PC-3 (cell line): ENCODE results near the gene MMRN1. TPM values are rescaled to one million over a fixed set of nuclear protein-coding genes. Genes with fewer than 3 reads are reported as not detected.
A peak's percentile ranks its signal among the peaks of the same experiment; 100 is the strongest.

Experiments used
- ATAC-seq: fragments of 200-7000 bp; cut with Tn5 transposase; 2 replicates; pipeline ENCODE4 v1.9.1; 2020; ENCODE audit warnings: mild to moderate bottlenecking, moderate library complexity
- Bru-seq: library from RNA; stranded (reverse); fragments of 400-500 nt; gene quantifications from one replicate; lab custom pipeline; 2021; lab: Mats Ljungman, UMichigan
- BruChase-seq, 2 experiments: library from RNA; stranded (reverse); fragments of 400-500 nt; gene quantifications; one replicate each; lab custom pipeline; 2021; lab: Mats Ljungman, UMichigan
- BruUV-seq: library from RNA; stranded (reverse); fragments of 400-500 nt; replicated peaks from 2 replicates; lab custom pipeline; 2021; lab: Mats Ljungman, UMichigan
- CTCF ChIA-PET: fragments of 300-600 bp; sonication (Branson Sonifier 250); formaldehyde crosslinking; loops from one replicate; lab custom pipeline; 2022; ENCODE audit warnings: antibody characterized with exemption; lab: Charles Lee
- POLR2A ChIA-PET: fragments of 300-600 bp; sonication (Branson Sonifier 250); formaldehyde crosslinking; loops from one replicate; lab custom pipeline; 2022; ENCODE audit warnings: antibody characterized with exemption; ENCODE audit not compliant: unreplicated experiment; lab: Charles Lee
- DNase-seq: peaks from one replicate; pipeline ENCODE4 v3.0.0-alpha.2; 2015
- H2AFZ ChIP-seq: fragments of 300-600 bp; sonication (generic); 2 replicates; pipeline ENCODE4 v1.6.0; 2016; ENCODE audit warnings: antibody characterized with exemption, low read length
- H3F3A ChIP-seq: fragments of 300-600 bp; sonication (generic); one replicate; pipeline ENCODE4 v1.6.0; 2017; ENCODE audit warnings: antibody characterized with exemption, low read length, control low read depth, mild to moderate bottlenecking; ENCODE audit not compliant: unreplicated experiment
- H3K27ac ChIP-seq: fragments of 300-600 bp; sonication (generic); 2 replicates; pipeline ENCODE4 v1.5.1; 2016; ENCODE audit warnings: mild to moderate bottlenecking, low read length
- H3K27me3 ChIP-seq: fragments of 300-600 bp; sonication (generic); 2 replicates; pipeline ENCODE4 v1.6.1; 2016; ENCODE audit warnings: low read length, mixed read lengths
- H3K36me3 ChIP-seq: fragments of 300-600 bp; sonication (generic); 2 replicates; pipeline ENCODE4 v1.6.1; 2016; ENCODE audit warnings: low read depth, mixed run types, low read length, mixed read lengths
- H3K4me1 ChIP-seq: fragments of 300-600 bp; sonication (generic); 2 replicates; pipeline ENCODE4 v1.5.1; 2016; ENCODE audit warnings: low read length; ENCODE audit not compliant: insufficient read depth
- H3K4me2 ChIP-seq: fragments of 300-600 bp; sonication (generic); 2 replicates; pipeline ENCODE4 v1.6.0; 2016; ENCODE audit warnings: low read length
- H3K4me3 ChIP-seq: fragments of 300-600 bp; sonication (generic); 2 replicates; pipeline ENCODE4 v1.5.1; 2016; ENCODE audit warnings: mild to moderate bottlenecking, low read length, mixed read lengths
- H3K79me2 ChIP-seq: fragments of 300-600 bp; sonication (generic); 2 replicates; pipeline ENCODE4 v1.6.1; 2017; ENCODE audit warnings: low read length, mixed read lengths
- H3K9ac ChIP-seq: fragments of 300-600 bp; sonication (generic); 2 replicates; pipeline ENCODE4 v1.6.0; 2016; ENCODE audit warnings: mild to moderate bottlenecking, low read length
- H3K9me2 ChIP-seq: fragments of 300-600 bp; sonication (generic); replicated peaks from 2 replicates; pipeline ENCODE4 v1.6.1; 2016; ENCODE audit warnings: mixed run types, low read length, mixed read lengths
- H3K9me3 ChIP-seq: fragments of 300-600 bp; sonication (generic); 2 replicates; pipeline ENCODE4 v1.6.1; 2016; ENCODE audit warnings: low read length, mixed read lengths
- H4K20me1 ChIP-seq: fragments of 300-600 bp; sonication (generic); 2 replicates; pipeline ENCODE4 v1.6.1; 2016; ENCODE audit warnings: low read length, mixed read lengths
- CTCF ChIP-seq: fragments of 300-600 bp; sonication (generic); conservative IDR thresholded peaks from 2 replicates; pipeline ENCODE4 v1.5.1; 2017; ENCODE audit warnings: antibody characterized with exemption, low read depth, mild to moderate bottlenecking, low read length
- EZH2 ChIP-seq: fragments of 300-600 bp; sonication (generic); IDR thresholded peaks from one replicate; pipeline ENCODE4 v1.6.1; 2017; ENCODE audit warnings: antibody characterized with exemption, mild to moderate bottlenecking, low read length; ENCODE audit not compliant: unreplicated experiment
- EZH2phosphoT487 ChIP-seq: fragments of 300-600 bp; sonication (generic); IDR thresholded peaks from 2 replicates; pipeline ENCODE4 v1.6.1; 2018; ENCODE audit warnings: mild to moderate bottlenecking, antibody characterized with exemption, low read length, borderline replicate concordance
- intact Hi-C: fragments of 100-400 bp; cut with micrococcal nuclease; formaldehyde crosslinking; loops from 2 replicates; pipeline ENCODE4 v1.9.0; 2023
- long read RNA-seq: library from polyadenylated mRNA; unstranded; transcript quantifications from one replicate; pipeline ENCODE4 v2.0.0, GENCODE V29; 2021; ENCODE audit not compliant: unreplicated experiment
- total RNA-seq: library from RNA; depleted of rRNA; stranded (reverse); fragments of >200 nt; gene quantifications from 2 replicates; pipeline ENCODE4 v1.2.3, GENCODE V29; 2014; rRNA removed

Gene MMRN1
- total RNA-seq (0.69 and 0.73 TPM in 2 replicates), Bru-seq, nascent RNA (percentile 27 among the genes with signal in this experiment), BruChase-seq, experiment 1, labeled RNA remaining after a 6-hour chase (percentile 26 among the genes with signal in this experiment), BruChase-seq, experiment 2, labeled RNA remaining after a 2-hour chase (percentile 32 among the genes with signal in this experiment)
- long read RNA-seq, full-length matches to known transcripts: 1 of 2 reads
- long read RNA-seq, partial matches to known transcripts: 1 of 2 reads
- long read RNA-seq, other reads (novel, unspliced or antisense): 0 of 2 reads

- H3F3A ChIP-seq: no peaks in the 10 kb centered on the region
- POLR2A ChIA-PET: no interaction called here
- no peak within 1 kb of the TSS for H3K4me3 ChIP-seq
- ATAC-seq: no peak
- BruUV-seq: no TSS peak
- no peak for DNase-seq
- no peak for TF ChIP-seq EZH2phosphoT487
- no peaks in the 10 kb centered on the region for H3K9me2 ChIP-seq
- no peaks in the 10 kb centered on the region for H3K9me3 ChIP-seq
- no peaks in the 10 kb centered on the region for H3K79me2 ChIP-seq
- H3K27ac ChIP-seq: no peak within 1 kb of the TSS
- no peaks in the 10 kb centered on the region for H4K20me1 ChIP-seq
- intact Hi-C loops: no loop called here
- no peak within 1 kb of the TSS for H3K9ac ChIP-seq
- no peak within 1 kb of the TSS for H3K4me2 ChIP-seq
- no peaks in the 10 kb centered on the region for H3K36me3 ChIP-seq
- H3K27me3 ChIP-seq: peaks cover 69% of the 10 kb centered on the region
- no peaks in the 10 kb centered on the region for H3K4me1 ChIP-seq
- CTCF ChIA-PET: no interaction called here
- H2AFZ ChIP-seq: no peak within 1 kb of the TSS
Observed at GRCh38 chr4:89894649-89895550, at the start of gene MMRN1. Gene MMRN1, plus strand, starts transcription at chr4:89894854. Its CDS starts 118 bp downstream, at chr4:89894972.

- no peaks in the 10 kb centered on the region for H3K4me1 ChIP-seq
- ChIA-PET POLR2A (no interaction called here), CTCF (no interaction called here)
- no peak overlapping the region for H3K4me2 ChIP-seq
- no peaks in the 10 kb centered on the region for H3K36me3 ChIP-seq
- H3K27me3 ChIP-seq: peaks cover 30% of the 10 kb centered on the region
- no peaks in the 10 kb centered on the region for H4K20me1 ChIP-seq
- ATAC-seq (no peak), DNase-seq (no peak)
- H3F3A ChIP-seq: no peaks in the 10 kb centered on the region
- no peaks in the 10 kb centered on the region for H3K79me2 ChIP-seq
- no TSS peak for BruUV-seq
- H2AFZ ChIP-seq: no peak overlapping the region
- H3K4me3 ChIP-seq: no peak overlapping the region
- no peak overlapping the region for H3K9ac ChIP-seq
- TF ChIP-seq EZH2phosphoT487: no peak
- TF ChIP-seq EZH2: no peak
- no peak for TF ChIP-seq CTCF
- H3K9me2 ChIP-seq: no peaks in the 10 kb centered on the region
- H3K9me3 ChIP-seq: no peaks in the 10 kb centered on the region
- H3K27ac ChIP-seq: no peak overlapping the region
- intact Hi-C loops: no loop called here
Observed at GRCh38 chr4:89847571-89848325, 46.9 kb upstream of the MMRN1 start.

- H3K4me1 ChIP-seq: no peaks in the 10 kb centered on the region
- no peak for TF ChIP-seq CTCF
- TF ChIP-seq EZH2: no peak
- TF ChIP-seq EZH2phosphoT487: no peak
- no peak overlapping the region for H3K9ac ChIP-seq
- CTCF ChIA-PET: no interaction called here
- H3K4me2 ChIP-seq: no peak overlapping the region
- no peaks in the 10 kb centered on the region for H3F3A ChIP-seq
- no peaks in the 10 kb centered on the region for H3K9me3 ChIP-seq
- no peak overlapping the region for H2AFZ ChIP-seq
- H3K36me3 ChIP-seq: no peaks in the 10 kb centered on the region
- H3K79me2 ChIP-seq: no peaks in the 10 kb centered on the region
- no peak overlapping the region for H3K4me3 ChIP-seq
- H3K9me2 ChIP-seq: no peaks in the 10 kb centered on the region
- POLR2A ChIA-PET: no interaction called here
- no peaks in the 10 kb centered on the region; the same call in 1 of the 2 replicates for H3K27me3 ChIP-seq
- DNase-seq (no peak), ATAC-seq (no peak)
- H4K20me1 ChIP-seq: no peaks in the 10 kb centered on the region
- no TSS peak for BruUV-seq
- no peak overlapping the region for H3K27ac ChIP-seq
- intact Hi-C loops: no loop called here
Observed at GRCh38 chr4:89855236-89855635, 39.4 kb upstream of the MMRN1 start.
